Nephron progenitor cell (in vitro differentiated cells): ENCODE results near the gene ARID3B.

ENCODE experiments used
- DNase-seq: peaks from one replicate; pipeline ENCODE4 v3.0.0; 2021
- H3K27ac Mint-ChIP-seq: 2 replicates; pipeline ENCODE4 v1.8.0; 2021; ENCODE audit warnings: mild to moderate bottlenecking, moderate library complexity, mixed read lengths
- H3K27me3 Mint-ChIP-seq: 2 replicates; pipeline ENCODE4 v1.8.0; 2021; ENCODE audit warnings: mild to moderate bottlenecking, low read depth, mixed read lengths; ENCODE audit not compliant: poor library complexity
- H3K36me3 Mint-ChIP-seq: 2 replicates; pipeline ENCODE4 v1.8.0; 2021; ENCODE audit warnings: low read depth, mixed read lengths
- H3K4me1 Mint-ChIP-seq: 2 replicates; pipeline ENCODE4 v1.8.0; 2021; ENCODE audit warnings: mixed read lengths
- H3K4me3 Mint-ChIP-seq: 2 replicates; pipeline ENCODE4 v1.8.0; 2021; ENCODE audit warnings: mild to moderate bottlenecking, moderate library complexity, mixed read lengths
- H3K9me3 Mint-ChIP-seq: 2 replicates; pipeline ENCODE4 v1.8.0; 2021; ENCODE audit warnings: mild to moderate bottlenecking, moderate library complexity, mixed read lengths
- TF ChIP-seq, protein P1 (sequence below): fragments of 200-600 bp; sonication (generic); IDR thresholded peaks from 2 replicates; pipeline ENCODE4 v1.5.0; 2021; ENCODE audit warnings: antibody characterized with exemption

The ARID3B gene

DNA sequence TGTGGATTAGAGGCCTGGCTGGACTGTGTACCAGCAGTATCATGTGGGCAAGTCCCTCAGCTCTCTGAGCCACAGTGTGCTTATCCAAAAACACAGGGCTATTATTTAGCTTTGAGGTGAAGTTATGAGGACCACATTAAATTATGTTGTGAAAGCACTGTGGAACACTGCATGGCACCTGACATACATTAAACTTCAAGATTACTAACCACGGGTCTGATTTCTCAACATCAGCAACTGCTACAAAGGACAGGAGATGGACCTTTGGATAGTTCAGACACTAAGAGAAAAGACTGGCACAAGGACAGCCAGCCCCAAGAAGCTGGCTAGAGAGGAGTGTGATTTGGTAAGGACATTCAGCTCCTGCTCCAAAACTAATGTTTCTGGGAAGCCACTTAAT, 96.0 kb downstream of the ARID3B start:
- Mint-ChIP-seq H3K27me3 (no peaks in the 10 kb centered on the region), H3K4me1 (no peaks in the 10 kb centered on the region), H3K4me3 (no peak overlapping the region), H3K9me3 (no peaks in the 10 kb centered on the region), H3K36me3 (peaks cover 31% of the 10 kb centered on the region), H3K27ac (no peak overlapping the region)
- no peak for DNase-seq
- TF ChIP-seq, protein P1, sequence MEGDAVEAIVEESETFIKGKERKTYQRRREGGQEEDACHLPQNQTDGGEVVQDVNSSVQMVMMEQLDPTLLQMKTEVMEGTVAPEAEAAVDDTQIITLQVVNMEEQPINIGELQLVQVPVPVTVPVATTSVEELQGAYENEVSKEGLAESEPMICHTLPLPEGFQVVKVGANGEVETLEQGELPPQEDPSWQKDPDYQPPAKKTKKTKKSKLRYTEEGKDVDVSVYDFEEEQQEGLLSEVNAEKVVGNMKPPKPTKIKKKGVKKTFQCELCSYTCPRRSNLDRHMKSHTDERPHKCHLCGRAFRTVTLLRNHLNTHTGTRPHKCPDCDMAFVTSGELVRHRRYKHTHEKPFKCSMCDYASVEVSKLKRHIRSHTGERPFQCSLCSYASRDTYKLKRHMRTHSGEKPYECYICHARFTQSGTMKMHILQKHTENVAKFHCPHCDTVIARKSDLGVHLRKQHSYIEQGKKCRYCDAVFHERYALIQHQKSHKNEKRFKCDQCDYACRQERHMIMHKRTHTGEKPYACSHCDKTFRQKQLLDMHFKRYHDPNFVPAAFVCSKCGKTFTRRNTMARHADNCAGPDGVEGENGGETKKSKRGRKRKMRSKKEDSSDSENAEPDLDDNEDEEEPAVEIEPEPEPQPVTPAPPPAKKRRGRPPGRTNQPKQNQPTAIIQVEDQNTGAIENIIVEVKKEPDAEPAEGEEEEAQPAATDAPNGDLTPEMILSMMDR = no peak

DNA sequence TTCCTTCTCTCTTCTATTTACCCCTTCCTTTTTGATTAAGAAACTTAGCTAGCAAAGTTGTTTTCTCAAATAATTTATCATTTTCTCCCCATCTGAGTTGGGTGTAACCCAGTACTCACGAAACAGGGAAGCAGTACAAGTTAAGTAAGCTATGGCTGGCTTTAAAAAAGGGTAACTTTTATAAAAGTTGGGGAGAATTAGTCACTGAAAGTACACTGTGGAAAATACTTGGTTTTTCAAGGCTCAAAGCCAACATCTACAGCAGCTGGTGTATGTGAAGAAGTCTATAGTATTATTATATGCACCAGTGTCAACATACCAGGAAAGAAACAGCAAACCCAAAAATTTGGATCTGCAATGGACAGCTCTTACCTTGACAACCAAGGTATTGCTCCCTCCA, 100.1 kb downstream of the ARID3B start:
- no peak for DNase-seq
- Mint-ChIP-seq H3K9me3 (no peaks in the 10 kb centered on the region), H3K27me3 (peaks cover 2% of the 10 kb centered on the region), H3K4me1 (peaks cover 16% of the 10 kb centered on the region), H3K36me3 (peaks cover 19% of the 10 kb centered on the region), H3K27ac (no peak overlapping the region), H3K4me3 (no peak overlapping the region)
- TF ChIP-seq, protein P1 = no peak

DNA sequence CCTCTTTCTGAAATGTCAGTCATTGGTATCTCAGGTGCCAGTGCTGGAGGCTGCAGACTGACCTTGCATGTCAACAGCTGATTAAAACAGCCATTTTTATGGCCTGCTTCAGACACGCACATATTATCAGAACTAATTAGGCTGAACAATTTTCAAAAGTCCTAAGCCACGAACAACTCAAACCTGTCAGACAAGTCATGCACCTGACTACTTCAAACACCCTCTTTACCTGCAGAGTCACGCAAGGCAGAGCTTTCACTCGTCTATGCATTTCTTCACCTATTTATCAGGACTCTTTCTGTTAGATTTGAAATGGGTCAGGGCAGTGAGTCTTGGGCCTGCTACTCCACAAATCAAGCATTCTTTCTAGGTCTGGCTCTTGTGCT, 101.3 kb downstream of the ARID3B start:
- TF ChIP-seq, protein P1 = no peak
- Mint-ChIP-seq H3K9me3 (no peaks in the 10 kb centered on the region), H3K4me1 (peaks cover 20% of the 10 kb centered on the region), H3K27me3 (peaks cover 2% of the 10 kb centered on the region), H3K4me3 (no peak overlapping the region), H3K27ac (peak overlapping the region; percentile 68), H3K36me3 (peaks cover 23% of the 10 kb centered on the region)
- no peak for DNase-seq

DNA sequence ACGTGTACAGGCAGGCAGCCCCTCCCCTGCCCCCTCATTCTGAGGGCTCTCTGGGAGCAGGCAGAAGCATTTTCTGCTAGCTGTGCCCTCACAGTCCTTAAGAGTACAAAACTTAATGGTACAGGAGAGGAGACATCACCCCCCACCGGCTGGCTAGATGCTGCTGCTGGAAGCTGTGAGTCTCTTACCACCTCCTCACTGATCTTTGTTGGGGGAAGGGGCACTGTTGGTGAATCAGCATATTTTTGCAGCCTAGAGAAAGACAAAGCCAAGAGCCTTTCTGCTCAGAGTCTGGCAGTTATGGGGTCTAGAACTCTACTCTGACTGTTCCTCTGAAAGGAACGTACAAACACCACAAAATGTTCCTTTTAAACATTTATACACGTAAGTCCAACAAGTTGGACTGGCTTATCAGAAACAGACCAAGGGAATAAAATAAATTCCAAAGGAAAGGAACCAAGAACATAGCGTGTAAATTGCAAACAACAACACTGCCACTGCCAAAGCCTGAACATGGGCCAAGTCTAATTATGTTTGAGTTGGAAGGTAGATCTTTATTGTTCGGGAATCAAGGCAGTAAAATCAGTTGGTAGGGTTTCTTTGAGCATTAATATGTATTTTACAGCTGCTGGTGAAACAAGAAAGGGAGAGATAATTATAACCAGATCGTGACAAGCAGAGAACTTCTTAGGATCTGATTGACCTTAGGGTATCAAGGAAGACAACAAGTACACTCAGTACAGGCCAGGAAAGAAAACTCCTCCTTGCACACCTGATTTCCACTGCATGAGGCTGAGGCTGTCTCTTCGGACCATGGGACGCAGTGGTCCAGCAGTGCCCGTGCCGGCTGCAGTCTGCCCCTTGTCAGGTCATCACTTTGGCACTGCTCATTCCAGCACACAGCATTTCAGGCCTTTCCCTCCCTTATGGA, 102.0 kb downstream of the ARID3B start:
- peaks cover 23% of the 10 kb centered on the region for H3K36me3 Mint-ChIP-seq
- peaks cover 2% of the 10 kb centered on the region for H3K27me3 Mint-ChIP-seq
- no peak for DNase-seq
- no peaks in the 10 kb centered on the region for H3K9me3 Mint-ChIP-seq
- TF ChIP-seq, protein P1 = no peak
- H3K4me1 Mint-ChIP-seq = peaks cover 20% of the 10 kb centered on the region
- peak overlapping the region; percentile 68 for H3K27ac Mint-ChIP-seq
- H3K4me3 Mint-ChIP-seq = no peak overlapping the region

DNA sequence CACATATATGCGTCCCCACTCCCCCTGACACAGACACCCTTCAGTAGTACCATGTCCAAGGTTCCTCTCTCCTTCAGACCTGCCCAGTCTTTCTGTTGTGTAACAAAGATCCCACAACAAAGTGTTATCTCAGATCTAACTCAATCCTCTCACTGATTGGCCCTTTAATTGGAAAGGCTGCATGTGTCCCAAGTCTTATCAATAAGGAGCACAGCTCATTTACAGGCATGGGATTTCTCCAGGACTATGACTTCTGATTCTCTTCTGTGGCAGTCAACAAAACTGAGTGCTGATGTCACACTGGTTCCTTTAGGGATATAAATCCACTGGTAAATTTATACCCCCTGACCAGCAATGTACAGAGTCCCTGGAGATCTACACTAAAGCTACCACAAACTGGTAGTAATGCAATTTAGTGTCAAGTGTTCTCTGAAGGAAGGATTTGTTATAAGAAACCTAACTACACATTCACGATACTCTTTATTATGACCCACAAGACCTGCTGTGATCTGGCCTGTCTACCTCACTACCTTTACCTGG, 102.7 kb downstream of the ARID3B start:
- H3K4me3 Mint-ChIP-seq = no peak overlapping the region

More for the DNA sequence above, 102.7 kb downstream of the ARID3B start:
- TF ChIP-seq, protein P1 = no peak
- no peak for DNase-seq
- H3K9me3 Mint-ChIP-seq = no peaks in the 10 kb centered on the region
- H3K27ac Mint-ChIP-seq = no peak overlapping the region
- peaks cover 23% of the 10 kb centered on the region for H3K36me3 Mint-ChIP-seq
- H3K4me1 Mint-ChIP-seq = peaks cover 20% of the 10 kb centered on the region
- peaks cover 2% of the 10 kb centered on the region for H3K27me3 Mint-ChIP-seq
